ENCODE results near the gene TSEN54.
"Not testable (repeated sequence)": the region's sequence is repeated elsewhere in the genome, so short reads cannot be mapped to it uniquely, and the experiment has no call there.

TSEN54 gene

GRCh38 chr17:75518983-75519537, 2.7 kb downstream of the TSEN54 start:
- DNase-seq (ENCODE audit: low spot score), result no peak

GRCh38 chr17:75520413-75520812, 4.1 kb downstream of the TSEN54 start:
- DNase-seq (ENCODE audit: low spot score), result not testable (repeated sequence)

DNA sequence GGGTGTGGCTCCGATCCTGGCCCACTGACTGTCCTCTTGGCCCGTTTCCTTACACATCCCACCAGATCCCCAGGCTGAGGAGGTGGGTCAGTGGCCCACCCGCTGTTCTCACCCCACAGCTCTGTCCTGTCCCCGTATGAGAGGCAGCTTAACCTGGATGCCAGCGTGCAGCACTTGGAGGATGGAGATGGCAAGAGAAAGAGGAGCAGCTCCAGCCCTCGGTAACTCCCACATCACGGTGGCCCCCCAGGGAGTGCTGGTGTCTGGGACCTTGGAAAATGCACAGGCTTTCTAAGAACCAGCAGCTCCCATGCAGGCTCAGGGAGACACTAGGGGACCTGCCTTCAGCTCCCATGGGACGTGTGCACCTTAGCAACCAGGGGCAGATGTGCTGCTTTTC, 5.0 kb downstream of the TSEN54 start:
- no peak for DNase-seq (ENCODE audit: low spot score)

DNA sequence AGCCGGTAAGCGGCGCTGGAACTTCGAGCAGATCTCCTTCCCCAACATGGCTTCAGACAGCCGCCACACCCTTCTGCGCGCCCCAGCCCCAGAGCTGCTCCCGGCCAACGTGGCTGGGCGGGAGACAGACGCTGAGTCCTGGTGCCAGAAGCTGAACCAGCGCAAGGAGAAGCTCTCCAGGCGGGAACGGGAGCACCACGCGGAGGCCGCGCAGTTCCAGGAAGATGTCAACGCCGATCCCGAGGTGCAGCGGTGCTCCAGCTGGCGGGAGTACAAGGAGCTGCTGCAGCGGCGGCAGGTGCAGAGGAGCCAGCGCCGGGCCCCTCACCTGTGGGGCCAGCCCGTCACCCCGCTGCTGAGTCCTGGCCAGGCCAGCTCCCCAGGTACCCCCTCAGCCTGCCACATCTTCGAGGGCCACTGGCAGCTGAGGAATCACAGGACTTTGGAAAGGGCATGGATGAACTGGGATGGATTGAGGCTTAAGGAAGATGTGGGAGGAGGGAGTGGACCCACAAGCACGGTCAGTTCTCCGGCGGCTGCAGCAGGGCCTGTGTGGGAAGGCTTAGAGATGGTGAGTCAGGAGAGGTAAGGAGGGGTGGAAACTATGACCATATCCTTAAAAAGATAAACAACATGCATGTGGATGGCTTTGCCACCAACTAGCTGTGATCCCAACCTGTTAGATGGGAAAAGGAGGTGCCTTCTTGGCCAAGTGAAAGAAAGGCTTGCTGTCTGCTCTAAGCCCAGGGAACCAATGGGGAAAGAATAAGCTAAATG, 5.8 kb downstream of the TSEN54 start:
- DNase-seq (ENCODE audit: low spot score), result no peak

- DNase-seq (ENCODE audit: low spot score), result no peak
Observed at GRCh38 chr17:75523647-75524046, 7.3 kb downstream of the TSEN54 start.

DNA sequence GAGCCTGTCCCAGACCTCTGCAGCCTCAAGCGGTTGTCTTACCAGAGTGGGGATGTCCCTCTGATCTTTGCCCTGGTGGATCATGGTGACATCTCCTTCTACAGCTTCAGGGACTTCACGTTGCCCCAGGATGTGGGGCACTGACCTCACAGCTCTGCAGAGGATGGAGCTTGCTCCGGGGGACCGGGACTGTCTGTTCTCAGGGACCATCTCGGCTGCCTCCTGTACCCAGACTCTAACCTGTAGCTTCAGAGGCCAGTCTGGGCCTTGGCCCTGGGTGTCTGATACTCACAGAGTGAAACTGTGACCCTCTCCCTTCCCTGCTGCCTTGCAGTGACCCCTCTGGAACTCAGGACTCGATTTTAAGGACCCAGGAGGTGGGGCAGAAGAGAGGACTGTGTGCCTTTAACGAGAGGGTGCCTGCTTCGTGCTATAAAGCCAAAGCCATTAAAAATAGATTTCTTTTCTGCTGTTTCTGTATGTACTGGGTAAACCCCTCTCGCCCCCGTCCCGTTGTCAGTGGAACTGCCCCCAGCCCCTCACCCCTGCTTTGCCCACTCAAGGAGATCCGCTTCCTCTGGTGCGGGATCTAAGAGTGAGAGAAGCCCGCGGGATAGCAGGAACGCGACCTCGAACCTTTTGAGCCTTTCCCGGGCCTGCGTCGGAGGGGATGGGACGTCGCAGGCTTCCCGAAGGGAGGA, 8.1 kb downstream of the TSEN54 start:
- no peak for DNase-seq (ENCODE audit: low spot score)

- DNase-seq (ENCODE audit: low spot score), result peak; percentile 93
Observed at GRCh38 chr17:75524970-75525805, 8.9 kb downstream of the TSEN54 start, which contains the start of gene LLGL2. Gene LLGL2, plus strand, starts transcription at chr17:75525697. Its CDS starts 17,730 bp downstream, at chr17:75543427.

DNA sequence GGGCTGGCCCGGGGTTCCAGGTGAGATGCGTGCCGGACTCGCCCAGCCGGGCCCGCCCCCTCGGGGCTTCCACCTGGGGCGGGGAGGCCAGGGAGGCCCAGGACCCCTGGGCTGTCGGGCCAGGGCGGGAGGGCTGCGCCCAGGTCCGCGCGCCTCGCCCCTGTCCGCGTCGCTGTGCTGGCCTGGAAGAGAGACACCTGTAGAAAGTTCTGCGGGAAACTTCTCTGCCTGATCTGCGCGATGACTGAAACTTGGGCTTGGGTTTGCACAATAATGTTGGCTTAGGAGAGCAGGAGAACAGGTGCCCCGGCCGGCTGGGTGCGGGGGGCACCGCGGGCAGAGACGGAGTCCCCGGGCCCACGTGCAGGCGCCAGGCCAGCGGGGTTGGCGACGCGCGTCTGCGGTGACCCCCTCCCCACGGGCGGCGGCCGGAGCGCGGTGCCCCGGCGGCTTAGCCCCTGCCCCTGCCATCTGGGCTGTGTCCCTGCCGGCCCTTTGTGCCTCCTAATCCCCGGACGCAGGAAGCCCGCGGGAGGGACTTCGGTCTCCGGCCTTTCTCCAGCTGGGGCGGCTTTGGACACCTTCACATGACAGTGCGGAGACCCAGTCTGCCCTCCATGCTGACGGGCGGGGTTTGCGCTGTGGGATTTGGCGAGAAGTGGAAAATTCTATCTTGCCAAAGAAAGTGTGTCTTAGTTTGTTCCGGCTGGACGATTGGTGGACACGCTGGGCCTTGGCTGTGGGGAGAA, 9.7 kb downstream of the TSEN54 start:
- peak; percentile 89 for DNase-seq (ENCODE audit: low spot score)

DNA sequence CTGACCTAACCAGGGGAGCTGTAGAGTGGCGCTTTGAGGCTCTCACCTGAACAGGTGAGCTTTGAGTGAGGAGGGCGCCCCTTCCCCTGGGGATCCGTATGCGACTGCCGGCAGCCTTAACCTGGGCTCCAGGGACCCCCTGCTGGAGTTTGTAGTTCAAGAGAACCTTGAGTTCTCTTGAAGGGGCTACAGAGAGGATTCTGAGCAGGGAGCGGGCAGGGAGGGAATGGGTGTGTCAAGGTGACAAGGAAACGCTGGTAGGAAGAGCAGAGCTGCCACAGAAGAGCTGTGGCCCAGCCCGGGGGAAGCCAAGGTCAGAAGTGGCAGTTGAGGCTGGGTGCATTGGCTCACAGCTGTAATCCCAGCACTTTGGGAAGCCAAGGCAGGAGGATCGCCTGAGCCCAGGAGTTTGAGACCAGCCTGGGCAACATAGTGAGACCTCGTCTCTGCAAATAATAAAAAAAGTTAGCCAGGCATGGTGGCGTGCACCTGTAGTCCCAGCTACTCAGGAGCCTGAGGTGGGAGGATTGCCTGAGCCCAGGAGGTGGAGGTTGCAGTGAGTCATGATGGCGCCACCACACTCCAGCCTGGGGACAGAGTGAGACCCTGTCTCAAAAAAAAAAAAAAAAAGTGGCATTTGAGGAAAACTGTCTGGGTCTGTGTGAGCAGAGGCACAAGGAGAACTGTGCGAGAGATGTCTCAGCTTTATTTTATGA, 10.4 kb downstream of the TSEN54 start:
- DNase-seq (ENCODE audit: low spot score), result no peak

DNA sequence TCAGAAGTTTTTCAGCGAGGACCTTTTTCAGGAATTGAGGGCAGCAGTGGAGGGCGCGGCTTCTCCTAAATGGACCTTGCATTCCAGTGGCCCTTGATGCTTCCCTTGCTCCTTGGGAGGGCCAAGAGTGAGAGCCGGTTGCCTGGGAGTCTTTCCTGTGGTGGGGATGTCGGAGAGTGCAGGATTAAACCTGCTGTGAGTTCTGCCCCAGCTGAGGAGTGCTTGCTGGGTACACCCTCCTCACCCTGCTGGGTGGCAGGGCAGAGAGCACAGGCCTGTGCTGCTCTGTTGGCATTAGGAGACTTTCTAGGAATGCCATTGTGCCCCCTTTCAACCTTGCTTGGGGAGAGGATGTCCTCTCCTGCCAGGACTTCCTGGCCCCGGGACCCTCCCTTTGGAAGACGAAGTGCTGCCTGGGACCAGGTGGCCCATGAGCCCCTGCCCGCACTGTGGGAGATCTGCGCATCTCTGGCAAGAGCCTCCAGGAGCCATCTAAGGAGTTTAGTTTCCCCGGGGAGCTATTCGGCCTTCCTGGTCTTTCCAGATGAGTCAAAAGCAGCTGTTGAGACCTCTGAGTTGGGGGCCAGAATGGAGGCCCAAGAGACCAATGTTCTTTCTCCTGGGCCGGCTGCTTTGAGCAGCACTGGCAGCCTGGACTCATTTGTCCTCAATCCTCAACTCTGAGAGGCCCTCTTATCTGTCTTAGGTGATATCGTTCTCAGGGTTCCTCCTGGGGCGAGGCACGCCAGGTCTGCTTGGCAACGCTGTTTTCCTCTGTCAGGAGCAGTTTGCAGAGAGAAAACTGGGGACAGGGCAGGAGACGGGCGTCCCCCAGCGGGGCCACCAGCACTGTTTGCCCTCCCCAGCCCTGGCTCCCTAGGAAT, 14.8 kb downstream of the TSEN54 start:
- DNase-seq (ENCODE audit: low spot score), result no peak

GRCh38 chr17:75531721-75532072, 15.4 kb downstream of the TSEN54 start:
- DNase-seq (ENCODE audit: low spot score), result no peak

DNA sequence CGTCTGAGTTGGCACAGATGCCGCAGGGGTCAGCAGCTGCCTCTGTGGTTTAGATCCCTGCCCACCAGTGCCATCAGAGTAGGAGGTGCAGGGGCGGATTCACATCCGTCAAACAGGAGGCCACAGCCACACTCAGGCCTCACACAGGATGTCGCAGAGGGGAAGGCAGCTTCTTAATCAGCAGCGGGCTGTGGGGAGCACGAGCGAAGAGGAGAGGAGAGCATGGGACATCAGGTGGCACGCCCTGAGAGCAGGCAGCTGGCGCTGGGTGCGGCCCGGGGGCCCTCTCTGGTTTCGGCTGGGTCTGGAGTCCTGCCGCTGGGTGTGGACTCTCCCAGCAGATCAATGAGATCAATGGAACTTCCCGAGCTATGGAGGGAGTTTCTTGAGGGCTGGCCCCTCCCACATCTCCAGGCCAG, 18.8 kb downstream of the TSEN54 start:
- peak; percentile 66 for DNase-seq (ENCODE audit: low spot score)

DNA sequence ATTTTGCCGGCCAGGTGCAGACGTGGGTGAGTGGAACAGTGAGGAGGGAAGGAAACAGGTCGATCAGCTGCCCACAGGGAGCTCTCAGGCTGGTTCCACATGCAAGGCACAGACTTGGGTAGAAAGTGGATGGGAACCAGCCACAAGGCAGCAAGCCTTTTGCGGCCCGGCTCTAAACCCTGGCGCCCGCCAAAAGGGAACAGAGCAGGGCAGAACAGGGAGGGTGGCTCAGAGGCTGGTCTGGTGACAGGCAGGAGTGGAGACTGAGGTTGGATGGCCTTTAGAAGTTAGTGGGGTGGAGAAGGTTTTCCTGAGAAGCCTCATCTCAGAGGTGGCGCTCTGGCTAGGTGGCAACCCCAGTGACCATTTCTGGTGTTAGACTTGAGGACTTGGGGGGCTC, 19.5 kb downstream of the TSEN54 start:
- DNase-seq (ENCODE audit: low spot score), result no peak

DNA sequence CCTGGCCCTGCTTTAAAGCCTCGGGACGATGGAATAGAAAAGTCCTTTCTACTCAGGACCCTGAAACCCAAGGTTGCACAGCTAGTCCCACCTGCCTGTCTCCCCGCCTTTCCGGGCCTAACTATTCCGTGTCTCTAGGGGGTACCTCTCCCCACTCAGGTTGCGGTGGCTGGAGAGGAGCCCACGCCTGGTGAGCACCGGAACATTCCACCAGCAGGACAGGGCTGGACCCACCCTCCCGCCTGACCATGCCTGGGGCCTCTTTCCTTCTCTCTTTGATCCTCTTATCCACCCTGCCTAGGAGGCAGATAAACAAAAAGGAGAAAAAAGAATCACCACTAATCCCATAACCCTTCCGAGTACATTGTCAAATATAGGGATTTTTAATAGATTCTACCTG, 20.0 kb downstream of the TSEN54 start:
- no peak for DNase-seq (ENCODE audit: low spot score)

DNA sequence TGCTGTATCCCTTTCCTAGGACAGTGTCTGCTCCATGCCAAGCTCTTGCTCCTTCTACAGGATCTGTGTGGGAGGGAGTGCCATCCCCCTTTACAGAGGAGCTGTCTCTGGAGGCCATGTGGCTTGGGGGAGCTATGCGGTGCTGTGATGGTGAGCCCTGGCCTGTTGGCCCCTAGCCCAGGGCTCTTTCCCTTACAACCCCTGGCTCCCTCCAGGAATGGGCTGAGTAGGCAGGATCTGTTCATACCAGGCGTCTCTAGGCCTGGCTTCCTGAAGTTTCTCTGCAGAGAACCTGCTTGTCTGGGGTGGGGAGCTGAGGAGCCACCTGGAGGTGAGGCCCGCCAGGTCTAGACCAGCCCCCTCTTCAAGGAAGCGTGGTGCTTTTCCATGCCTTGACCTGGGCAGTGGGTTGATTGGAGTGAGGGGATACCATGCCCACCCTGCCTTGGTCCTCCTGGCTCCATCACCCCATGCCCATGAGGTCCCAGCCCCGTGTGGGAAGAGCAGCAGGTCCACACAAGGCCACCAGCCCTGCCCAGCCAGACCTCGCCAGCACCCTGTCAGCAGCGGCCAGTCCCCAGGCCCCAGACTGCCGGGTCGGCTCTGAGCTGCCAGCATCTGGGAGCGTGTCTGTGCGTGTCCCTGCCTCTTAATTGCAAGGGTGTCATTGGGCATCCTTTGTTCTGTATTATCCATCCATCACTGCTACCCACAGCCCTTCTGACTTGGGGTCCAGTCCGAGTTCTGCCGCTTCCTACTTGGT, 23.8 kb downstream of the TSEN54 start:
- DNase-seq (ENCODE audit: low spot score), result no peak

DNA sequence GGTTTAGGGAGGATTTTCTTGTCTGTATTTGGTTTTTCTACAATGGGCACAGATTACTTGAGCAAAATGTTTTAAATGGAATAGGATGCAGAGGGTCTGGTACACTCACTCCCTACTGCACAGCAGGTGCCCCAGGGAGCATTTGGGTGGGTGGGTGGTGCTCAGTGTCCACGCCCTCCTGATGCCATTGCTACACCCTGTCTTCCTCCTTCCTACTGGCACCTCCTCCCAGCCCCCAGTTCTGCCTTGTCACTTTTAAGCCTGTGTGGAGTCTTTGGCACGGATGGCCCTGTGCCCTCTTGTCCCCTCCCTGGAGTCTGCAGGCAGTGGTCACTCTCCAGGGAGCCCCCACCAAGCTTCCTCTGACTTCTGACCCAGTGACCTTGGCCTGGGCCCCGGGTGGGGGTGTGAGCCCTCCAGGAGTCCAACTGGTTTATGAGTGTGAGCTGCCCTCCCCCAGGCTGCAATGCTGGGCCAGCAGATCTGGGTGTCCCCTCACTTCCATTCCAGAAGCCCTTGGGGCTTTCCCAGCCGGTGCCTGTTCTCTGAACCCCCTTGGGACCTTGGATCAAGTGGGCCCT, 24.7 kb downstream of the TSEN54 start:
- DNase-seq (ENCODE audit: low spot score), result no peak

DNA sequence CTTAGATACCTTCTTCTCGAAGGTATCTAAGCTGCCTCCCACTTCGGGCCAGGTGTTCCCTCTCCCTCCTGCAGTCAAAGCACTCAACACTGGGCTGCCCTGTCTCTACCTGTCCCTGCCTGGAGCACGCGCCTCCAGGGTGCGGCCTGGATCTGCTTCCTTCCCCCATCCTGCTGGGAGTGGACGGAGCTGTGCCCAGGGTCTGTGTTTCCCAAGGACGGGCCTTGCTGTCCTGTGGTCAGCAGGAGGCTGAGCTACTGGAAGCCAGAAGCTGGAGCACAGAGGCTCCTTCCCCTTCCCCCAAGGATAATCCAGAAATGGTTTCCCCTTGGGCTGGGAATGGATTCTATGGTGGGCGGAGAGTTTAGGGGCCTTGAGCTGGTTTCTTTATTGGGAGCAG, 25.9 kb downstream of the TSEN54 start:
- no peak for DNase-seq (ENCODE audit: low spot score)

DNA sequence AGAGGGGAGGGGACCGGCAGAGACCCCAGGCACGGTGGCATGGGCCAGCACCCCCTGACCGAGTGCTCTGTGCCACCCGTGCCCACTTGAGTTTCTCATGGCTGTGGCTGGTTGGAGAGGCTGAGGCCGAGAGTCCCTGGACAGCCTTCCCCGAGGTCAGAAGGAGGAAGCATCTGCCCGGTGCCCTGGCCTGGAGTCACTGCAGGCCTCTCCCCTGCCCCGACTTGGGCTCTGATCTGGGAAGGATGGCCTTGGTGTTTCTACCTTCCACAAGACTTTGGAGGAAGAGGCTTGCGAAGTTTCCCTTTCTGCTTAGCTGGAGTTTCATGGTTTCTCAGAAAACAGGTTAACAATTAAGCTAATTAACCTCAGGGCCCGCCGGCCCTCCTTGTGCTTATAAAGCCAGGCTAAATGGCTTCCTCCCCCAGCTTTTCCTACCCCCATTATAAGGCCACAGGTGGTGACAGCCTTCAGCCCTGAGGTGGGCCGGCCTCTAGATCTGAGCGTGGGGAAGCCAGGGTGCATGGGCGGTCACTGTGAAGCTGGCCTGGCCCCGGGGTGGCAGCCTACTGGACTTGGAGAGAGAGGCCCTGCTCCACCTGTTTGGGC, 26.5 kb downstream of the TSEN54 start:
- DNase-seq (ENCODE audit: low spot score), result no peak

Data from ecto neural progenitor cell (in vitro differentiated cells).